HG02981 (cell line): ENCODE data around the gene NEURL1.
A peak's percentile ranks its signal among the peaks of the same experiment; 100 is the strongest.

Source experiments
- ATAC-seq: cut with Tn5 transposase; IDR thresholded peaks from one replicate; pipeline ENCODE4 v1.9.1; 2021; ENCODE audit warnings: mild to moderate bottlenecking, moderate library complexity; ENCODE audit not compliant: unreplicated experiment

Gene NEURL1

GRCh38 chr10:103580430-103580829 is 86.9 kb downstream of the NEURL1 start:
- ATAC-seq = no peak

DNA sequence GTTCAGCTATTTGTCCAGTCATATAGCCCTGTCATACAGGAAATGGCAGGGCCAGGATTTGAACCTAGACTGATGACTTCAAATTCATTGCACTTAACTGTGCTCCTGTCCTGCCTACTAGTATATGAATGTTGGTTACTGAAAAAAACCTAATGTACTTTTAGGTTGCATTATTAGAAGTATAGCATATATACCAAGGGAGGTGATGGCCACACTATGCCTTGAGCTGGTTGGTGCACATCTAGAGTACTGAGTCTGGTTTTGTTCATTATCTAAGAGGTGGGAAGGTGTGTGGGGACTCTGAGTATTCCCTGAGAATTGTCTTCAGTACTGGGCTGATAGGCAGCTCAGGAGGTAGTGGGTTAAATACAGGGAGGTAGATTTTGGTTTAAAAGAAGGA is 88.0 kb downstream of the NEURL1 start:
- ATAC-seq = no peak

GRCh38 chr10:103582331-103583123 is 89.0 kb downstream of the NEURL1 start:
- ATAC-seq = no peak

GRCh38 chr10:103583871-103584215 is 90.3 kb downstream of the NEURL1 start:
- ATAC-seq = no peak

- ATAC-seq = peak; percentile 48
These were observed 90.9 kb downstream of the NEURL1 start for GRCh38 chr10:103584216-103585010.

- no peak for ATAC-seq
These were observed 91.5 kb downstream of the NEURL1 start for GRCh38 chr10:103585011-103585405.

- no peak for ATAC-seq
These were observed 93.6 kb downstream of the NEURL1 start for GRCh38 chr10:103587073-103587472.

- ATAC-seq = no peak
These were observed 95.6 kb downstream of the NEURL1 start for GRCh38 chr10:103589074-103589630.

- ATAC-seq = no peak
These were observed 96.6 kb downstream of the NEURL1 start for GRCh38 chr10:103590060-103590459.

DNA sequence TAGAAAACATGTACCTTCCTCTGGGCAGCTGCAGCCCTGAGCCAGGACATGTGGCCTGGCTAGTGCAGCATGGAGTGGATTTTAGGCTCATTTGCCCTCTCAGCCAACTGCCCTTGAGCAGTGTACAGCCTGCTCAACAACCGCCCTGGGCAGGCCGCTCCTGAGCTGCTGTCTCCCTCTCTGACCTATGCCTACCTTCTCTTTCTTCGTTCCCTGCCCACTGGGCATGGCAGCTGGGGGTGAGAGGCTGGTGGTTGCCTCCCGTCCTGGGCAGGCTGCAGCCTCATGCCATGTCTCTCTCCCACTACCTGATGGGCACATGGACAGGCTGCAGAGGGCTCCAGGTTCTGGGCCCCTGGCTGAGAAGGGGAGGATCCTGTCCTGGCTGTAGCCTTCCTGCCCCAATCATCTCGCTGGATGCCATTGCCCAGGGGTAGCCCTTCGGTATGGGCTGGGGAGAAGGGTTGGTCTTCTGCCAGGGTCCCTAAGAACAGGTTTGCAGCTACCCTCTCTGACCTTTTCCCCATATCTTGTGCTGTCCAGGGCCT is 97.3 kb downstream of the NEURL1 start:
- ATAC-seq = no peak

- peak; percentile 61 for ATAC-seq
These were observed 98.9 kb downstream of the NEURL1 start for GRCh38 chr10:103592186-103593021.

DNA sequence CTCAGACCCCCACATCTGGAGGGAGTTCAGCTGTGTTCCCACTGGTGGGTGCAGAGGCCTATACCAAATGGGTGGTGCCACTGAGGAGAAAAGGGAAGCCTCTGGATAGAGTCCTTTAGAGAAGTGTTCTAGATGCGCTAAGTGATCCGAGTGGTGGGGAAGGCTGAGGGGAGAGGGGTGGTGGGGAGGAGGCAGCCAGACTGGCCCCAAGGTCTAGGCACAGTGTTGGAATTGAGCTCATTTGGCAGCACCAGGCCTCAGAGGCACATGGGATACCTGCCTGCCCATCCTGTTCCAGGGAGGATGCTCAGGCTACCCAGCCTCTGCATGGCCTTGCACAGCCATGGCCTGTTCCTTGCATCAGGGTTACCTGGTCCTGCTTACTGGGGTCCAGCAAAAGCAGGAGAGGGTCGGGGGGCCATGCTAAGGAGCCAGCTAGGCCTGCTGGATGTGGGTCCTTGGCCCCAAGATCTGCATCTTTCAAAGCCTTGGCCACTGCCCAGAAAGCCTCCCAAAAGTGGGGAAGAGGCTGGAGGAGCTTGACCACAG is 99.6 kb downstream of the NEURL1 start:
- ATAC-seq = no peak

GRCh38 chr10:103595933-103596726 is 102.6 kb downstream of the NEURL1 start:
- no peak for ATAC-seq

- no peak for ATAC-seq
These were observed 103.5 kb downstream of the NEURL1 start for GRCh38 chr10:103597003-103597402.

- no peak for ATAC-seq
These were observed 105.2 kb downstream of the NEURL1 start for GRCh38 chr10:103598654-103599115.

GRCh38 chr10:103599211-103599610 is 105.7 kb downstream of the NEURL1 start:
- ATAC-seq = no peak

DNA sequence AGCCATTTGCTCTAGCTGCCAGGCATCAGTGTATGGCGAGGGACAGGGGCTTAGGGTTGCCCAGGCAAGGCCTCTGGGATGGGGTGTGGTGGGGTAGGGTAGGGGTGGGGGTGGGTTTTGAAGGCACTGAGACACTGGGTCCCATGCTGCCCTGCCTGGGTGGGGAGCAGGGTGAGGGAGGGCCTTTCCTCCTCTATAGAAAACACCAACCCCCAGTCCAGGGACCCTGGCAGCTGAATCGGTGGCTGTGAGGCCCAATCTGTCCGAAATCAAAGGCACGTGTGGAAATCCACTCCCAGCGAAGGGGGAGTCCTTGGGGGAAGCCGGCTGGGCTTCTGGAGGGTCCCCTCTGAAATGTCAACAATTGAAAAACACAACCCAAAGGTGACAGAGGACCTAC is 106.4 kb downstream of the NEURL1 start:
- ATAC-seq = no peak

GRCh38 chr10:103600325-103600724 is 106.8 kb downstream of the NEURL1 start:
- no peak for ATAC-seq

DNA sequence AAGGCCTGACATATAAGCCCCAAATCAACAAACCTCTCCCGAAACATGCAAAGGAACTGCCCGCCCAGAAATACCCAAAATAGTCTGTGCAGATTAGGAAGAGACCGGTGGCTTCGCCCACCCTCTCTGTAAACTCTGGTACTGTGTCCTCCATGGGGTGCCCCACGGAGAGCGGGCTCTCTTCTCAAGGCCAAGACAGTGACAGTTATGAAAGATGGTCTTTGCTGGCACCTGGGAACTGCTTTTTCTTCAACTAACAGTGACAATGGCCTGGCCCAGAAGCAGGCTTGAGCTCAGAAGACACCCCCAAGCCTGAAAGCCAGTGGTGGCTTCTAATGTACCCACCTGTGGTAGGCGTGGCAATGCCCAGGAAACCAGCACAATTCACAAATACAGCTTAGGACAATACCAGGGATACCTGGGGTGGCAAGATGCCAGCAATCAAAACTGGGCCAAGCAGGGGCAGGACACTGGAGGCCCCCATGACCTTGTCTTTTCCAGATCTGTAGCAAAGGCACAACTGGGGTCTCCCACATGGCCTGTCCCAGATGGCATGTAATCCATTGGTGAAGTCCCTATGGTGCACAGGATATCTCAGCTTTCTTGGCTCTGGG is 107.6 kb downstream of the NEURL1 start:
- no peak for ATAC-seq
